Endometrium (tissue), 2 donors: ENCODE data around the gene FGF11.

Experiments used
- FAIRE-seq: peaks from 2 replicates; lab custom pipeline; 2012; peaks lifted over from hg19 to GRCh38; lab: Jason Lieb, UNC
- donor health status: control.
- donor health status: control.

FGF11 gene

DNA sequence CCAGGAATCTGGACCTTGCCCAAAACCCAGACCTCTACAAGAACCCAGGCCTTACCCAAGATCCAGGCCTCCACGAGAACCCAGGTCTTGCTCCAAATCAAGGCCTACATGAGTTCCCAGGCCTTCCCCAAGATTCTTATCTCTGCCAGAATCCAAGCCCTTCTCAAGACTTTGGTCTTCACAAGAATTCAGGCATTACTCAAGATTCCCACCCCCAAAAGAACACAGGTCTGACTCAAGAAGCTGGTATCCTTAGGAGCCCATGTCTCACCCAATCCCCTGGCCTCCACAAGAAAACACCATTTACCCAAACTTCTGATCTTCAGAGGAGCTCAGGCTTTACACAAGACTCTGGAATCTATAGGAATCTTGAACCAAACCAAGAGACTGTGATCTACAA lies 8.1 kb upstream of the FGF11 start:
- no peak for FAIRE-seq

DNA sequence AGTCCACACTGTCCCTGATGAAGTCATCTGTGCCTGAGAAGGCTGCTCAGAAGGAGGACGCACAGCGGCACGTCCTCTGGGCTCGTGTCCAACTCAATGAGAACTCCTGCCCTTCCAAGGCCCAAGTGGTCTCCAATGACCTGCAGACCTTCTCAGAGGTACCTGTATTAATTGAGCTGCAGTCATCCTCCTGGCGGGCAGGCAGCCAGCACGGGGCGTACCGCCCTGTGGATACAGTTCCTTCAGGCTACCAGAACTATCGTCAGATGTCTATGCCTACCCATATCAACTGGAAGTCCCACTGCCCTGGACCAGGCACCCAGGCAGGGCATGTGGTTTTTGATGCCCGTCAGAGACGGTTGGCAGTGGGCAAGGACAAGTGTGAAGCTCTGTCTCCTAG lies 7.0 kb upstream of the FGF11 start:
- FAIRE-seq: no peak

DNA sequence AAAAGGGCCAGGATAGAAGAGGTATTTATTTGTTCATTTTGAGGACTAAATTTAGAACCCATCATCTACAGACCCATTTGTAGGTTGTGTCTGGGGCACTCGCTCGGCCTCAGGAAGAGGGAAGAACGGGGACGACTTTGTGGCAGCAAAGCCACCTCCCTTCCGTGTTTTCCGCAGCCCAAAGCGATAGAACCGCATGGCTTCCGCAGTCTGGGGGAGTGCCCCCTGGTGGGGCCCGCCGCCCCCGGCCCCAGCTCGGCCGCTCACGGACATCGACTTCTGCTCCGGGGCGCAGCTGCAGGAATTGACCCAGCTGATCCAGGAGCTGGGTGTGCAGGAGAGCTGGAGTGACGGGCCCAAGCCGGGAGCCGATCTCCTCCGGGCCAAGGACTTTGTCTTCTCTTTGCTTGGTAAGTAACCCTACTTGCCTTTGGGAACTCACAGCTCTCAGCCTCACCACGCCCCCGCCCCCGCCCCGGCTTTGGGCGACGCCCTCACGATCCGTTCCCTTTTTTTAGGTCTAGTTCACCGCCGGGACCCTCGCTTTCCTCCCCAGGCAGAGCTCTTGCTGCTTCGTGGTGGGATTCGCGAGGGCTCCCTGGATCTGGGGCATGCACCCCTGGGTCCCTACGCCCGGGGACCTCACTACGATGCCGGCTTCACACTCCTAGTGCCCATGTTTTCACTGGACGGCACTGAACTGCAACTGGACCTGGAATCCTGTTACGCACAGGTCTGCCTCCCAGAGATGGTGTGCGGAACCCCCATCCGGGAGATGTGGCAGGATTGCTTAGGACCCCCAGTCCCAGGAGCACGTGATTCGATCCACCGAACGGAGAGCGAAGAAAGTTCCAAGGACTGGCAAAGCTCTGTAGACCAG lies 3.4 kb upstream of the FGF11 start:
- FAIRE-seq: no peak

DNA sequence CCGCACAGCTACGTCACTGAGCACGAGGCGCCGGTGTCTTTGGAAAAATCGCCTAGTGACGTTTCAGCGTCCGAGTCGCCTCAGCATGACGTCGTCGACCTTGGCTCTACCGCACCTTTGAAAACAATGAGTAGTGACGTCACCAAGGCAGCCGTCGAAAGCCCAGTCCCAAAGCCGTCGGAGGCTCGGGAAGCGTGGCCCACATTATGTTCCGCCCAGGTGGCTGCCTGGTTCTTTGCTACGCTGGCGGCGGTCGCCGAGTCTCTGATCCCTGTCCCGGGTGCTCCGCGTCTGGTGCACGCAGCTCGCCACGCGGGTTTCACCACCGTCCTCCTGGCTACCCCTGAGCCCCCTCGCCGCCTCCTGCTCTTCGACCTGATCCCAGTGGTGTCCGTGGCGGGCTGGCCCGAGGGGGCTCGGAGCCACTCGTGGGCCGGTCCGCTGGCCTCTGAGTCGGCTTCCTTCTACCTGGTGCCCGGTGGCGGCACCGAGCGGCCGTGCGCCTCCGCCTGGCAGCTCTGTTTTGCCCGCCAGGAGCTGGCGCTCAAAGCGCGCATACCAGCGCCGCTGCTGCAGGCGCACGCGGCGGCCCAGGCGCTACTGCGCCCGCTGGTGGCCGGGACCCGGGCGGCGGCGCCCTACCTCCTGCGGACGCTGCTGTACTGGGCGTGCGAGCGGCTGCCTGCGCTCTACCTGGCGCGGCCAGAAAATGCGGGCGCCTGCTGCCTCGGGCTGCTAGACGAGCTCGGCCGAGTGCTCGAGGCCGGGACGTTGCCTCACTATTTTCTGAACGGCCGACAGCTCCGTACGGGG lies 2.5 kb upstream of the FGF11 start:
- no peak for FAIRE-seq

DNA sequence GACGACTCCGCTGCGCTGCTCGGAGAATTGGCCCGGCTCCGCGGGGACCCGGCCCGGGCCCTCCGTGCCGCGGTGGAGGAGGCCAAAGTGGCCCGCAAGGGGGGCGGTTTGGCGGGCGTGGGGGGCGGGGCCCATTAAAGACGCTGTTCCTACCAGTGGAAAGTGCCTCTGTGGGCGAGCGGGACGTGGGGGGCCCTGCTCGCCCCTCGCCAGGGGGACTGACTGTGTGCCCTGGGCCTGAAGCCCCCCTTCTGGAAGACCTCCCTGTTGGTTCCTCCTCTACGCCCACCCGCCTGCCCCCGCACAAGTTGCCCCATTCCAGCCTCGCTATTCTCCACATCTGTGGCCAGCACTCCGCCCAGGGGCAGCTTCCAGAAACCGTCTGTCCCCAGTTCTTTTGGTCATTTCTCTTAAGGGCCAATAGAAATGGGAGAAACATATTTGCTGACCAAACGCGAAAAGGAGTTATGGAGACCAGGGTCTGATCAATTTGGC lies 1.9 kb upstream of the FGF11 start:
- FAIRE-seq: no peak

DNA sequence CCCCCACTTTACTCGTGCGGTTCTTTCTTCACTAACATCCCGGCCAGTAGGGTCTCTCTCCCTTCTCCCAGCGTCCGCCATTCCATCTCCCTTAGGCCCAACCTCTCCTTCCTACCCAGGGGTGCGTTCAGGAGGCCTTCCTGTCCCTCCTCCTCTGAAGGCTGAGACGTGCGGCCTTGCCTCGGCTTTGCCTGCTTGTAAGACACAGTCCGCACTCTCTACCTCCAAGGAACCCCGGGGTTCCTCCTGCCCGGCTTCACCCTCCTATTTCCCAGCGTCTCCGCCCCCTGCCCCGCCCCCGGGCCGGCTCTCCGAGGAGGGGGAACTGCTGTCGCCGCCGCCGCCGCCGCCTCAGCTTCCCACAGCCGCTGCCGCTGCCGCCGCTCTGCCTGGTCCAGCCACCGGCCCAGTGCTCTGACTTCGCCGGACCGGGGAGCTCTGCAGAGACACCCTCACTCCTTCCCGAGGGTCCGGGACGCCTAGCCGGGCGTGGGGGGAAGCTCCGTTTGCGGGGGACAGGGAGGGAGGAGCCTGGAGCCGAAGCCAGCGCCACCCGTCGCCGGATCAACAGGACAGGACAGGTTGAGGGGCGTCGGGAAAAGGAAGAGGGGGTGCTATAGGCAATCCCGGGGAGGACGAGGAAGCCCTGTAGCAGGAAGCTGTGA lies 1.2 kb upstream of the FGF11 start:
- FAIRE-seq: no peak

DNA sequence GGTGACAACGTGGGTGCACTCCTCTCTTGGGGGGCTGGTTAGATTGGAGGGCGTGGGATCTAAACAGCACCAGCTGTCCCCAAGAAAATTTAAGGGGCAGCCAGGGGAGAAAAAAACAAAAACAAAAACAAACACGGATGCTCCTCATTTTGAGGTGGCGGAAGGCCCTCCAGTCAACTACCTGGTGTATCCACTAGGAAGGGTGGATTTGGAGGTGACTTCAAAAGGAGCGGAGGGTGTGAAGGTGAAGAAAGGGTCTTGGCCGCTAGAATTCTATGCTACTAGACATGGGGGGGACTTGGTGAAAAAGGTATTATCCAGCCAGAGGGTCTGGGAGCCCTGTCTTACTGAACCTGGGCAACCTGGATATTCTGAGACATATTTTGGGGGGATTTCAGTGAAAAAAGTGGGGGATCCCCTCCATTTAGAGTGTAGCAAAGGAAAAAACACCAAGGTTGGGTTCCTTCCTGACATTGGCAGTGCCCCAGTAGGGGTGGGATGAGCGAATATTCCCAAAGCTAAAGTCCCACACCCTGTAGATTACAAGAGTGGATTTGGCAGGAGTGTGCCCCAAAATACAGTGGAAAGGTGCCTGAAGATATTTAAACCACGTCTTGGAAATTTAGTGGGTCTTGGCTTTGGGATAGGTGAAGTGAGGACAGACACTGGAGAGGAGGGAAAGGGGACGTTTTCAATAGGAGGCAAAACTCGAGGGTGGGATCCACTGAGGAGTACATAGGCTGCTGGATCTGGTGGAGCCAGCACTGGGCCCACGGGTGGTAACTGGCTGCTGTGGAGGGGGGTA lies 454 bp upstream of the FGF11 start:
- no peak for FAIRE-seq

DNA sequence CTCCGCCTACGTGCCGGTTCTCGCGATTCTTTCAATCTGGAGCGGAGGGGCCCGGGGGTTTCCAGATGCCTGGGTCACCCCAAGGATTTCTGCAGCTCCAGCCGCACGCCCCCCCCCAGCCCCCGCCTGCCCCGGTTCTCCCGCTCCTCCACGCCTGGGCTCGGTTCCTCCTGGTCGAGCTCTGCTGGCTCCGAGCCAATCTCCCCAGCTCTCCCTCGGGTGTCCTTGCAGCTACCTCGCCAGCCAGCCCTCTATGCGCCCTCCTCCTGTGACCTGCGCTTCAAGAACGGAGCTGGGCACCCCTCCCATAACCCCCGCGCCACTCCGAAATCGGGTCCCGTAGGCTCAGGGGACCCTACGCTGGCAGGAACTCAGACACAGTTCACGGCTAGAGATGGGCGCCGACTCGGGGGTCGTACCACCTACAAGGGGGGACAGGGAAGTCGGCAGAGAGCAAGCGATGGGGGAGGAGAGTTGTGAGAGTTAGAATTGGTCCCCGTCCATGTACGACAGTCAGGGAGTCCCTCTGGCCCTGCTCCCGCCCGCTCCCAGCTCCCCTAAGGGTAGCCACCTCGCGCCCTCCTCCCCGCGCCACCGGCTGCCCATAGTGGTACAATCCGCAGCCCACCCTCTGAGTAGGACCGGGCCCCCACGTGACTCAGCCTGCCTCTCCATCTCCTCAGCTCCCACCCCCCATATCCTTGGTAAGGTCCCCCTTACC lies 961 bp downstream of the FGF11 start:
- FAIRE-seq: no peak

DNA sequence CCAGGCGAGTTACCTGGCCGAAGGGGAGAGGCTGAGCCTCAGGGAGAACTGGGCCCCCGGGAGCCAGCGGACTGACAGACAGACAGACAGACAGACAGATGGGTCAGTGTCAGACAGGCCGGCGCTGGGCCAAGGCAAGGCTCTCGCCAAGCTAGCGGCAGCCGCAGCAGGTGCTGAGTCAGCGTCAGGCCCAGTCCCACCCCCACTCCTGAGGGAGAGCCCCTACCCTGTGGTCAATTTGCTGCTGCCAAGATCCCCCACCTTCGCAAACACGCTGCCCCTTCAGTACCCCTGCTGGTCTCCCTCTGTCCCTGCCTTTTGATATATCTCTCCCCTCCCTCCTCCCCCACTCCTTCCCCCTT lies 1.5 kb downstream of the FGF11 start:
- FAIRE-seq: no peak

DNA sequence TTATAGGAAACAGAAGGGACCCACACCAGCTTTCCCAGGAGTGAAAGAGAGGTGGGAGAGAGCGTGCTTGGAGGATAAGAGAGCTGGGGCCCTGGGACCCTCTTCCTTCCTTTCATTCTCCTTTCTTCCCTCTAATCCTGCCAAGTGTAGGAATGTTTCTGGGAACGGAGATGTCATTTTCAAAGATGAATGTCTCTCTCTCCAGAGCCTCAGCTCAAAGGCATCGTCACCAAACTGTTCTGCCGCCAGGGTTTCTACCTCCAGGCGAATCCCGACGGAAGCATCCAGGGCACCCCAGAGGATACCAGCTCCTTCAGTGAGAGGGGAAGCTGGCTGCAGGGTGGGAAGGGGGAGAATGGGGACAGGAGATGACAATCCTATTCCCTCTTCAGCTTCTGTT lies 2.0 kb downstream of the FGF11 start:
- FAIRE-seq: no peak

DNA sequence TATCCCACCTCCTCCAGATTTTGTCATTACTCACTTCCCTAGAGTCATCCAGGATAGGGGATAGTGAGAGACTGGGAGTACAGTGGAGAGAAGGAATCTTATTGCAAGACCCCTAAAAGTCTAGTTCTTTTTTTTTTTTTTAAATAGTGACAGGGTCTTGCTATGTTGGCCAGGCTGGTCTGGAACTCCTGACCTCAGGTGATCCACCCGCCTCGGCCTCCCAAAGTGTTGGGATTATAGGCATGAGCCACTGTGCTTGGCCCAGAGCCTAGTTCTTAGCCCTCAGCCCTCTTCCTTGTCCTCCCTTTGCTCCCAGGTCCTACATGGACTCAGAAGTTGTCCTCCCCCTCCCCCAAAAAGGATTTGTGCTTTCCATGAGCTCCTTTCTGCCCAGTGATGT lies 2.8 kb downstream of the FGF11 start:
- no peak for FAIRE-seq

DNA sequence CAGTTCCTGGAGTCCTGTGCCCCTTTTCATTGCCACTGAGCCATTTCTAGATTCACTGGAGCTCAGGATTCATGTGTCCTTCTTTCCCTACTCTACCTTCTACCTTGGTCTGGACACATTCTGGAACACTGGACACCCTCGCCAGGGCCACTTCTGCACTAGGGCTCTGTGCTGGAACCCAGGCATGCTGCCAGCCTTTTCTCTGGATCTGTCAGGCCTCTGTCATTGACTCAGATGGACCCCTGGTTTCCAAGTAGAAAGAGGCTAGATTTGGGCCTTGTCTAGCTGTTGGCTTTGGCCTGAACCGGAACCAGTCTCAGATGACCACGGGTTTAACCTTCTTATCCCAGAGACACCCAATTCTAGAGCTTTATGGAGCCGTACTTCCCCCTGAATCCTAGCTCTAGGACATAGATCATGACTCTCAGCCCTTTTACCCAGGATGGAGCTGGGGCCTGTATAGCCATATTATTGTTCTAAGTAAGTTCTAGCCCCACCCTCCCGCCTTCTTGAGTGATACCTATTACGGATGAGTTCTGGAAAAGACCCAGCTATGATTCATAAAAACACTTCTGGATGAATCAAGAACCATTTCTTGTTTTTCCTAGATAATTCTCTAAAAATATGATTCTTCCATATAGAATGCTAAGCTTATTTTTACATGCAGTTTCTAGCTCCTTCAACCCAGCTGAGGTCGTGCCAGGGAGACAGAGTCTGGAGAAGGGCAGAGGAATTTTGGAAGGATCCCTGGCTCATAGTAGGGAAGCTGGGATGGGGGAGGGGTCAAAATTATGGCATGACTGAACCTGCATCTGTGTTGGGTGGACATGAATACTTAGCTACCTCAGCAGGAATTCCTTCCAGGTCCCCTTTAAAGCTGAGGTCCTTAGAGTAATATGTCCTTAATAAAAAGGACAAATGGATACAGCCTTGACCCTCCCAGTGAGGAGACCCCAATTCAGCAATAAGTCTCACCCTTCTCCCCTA lies 4.5 kb downstream of the FGF11 start:
- no peak for FAIRE-seq

DNA sequence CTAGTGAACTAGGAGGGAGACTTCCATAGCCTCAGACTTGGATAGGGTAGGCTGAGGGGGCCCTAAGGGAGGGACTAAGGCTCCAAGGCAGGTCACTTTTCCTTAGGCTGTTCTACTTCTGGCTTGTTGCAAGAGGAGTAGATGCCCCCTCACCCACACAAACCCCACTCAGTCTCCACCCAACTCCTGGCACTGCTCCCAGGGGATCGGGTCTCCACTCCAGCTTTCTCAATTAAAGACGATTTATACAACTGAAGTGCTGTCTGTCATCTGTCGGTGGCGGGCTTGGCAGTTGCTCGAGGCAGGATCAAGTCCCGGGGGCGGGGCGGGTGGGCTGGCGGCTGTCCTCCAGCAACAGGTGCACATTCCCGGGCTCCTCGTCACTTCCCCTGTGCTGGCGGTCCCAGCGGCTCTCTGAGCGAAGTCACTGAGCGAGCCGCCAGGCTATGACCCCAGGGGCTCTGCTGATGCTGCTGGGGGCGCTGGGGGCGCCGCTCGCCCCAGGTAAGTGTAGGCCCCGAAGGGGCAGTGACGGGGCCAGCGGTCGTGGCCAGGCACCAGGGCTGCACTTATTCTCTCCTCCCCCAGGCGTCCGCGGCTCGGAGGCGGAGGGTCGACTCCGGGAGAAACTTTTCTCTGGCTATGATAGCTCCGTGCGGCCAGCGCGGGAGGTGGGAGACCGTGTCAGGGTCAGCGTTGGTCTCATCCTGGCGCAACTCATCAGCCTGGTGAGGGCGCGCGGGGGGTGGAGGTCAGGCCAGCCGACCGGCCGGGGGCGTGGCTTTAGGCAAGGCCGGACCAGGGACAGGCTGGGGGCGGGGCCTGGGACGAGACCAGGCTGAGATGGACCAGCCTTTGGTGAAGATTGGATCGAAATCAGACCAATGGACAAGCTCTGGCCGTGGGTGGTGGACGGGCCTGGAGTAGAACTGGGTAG lies 5.6 kb downstream of the FGF11 start, which contains the start of gene CHRNB1:
TSS of gene CHRNB1 (plus strand) at position 380 of the 937 bp plus-strand sequence. CDS start at position 447, 67 bp downstream.
- no peak for FAIRE-seq

DNA sequence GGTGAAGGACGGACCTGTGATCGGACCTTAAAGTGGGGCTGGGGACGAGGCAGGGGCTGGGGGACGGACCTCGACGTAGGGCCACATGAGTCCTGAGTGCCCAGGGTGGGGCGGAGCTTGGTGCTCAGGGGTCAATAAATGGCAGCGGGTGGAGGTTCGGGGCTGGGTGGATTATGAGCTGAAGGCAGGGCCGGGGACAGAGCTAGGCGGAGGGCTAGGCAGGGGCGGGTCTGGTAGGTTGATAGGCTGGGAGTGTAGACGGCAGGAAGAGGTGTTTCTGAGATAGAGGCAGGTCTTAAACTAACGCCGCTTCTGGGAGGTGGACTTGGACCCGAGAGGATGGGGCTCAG lies 6.3 kb downstream of the FGF11 start:
- FAIRE-seq: no peak

DNA sequence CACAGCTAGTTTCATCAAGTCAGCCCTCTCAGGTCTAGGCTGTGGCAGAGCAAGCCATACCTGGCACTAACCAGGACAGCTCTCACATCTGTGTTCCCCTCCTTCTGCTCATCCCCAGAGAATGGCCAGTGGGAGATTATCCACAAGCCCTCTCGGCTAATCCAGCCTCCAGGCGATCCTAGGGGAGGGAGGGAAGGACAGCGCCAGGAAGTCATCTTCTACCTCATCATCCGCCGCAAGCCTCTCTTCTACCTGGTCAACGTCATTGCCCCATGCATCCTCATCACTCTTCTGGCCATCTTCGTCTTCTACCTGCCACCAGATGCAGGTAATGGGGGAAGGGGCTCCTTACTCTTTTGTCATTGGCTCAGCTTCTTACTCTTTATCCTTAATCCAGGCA lies 9.1 kb downstream of the FGF11 start:
- no peak for FAIRE-seq

DNA sequence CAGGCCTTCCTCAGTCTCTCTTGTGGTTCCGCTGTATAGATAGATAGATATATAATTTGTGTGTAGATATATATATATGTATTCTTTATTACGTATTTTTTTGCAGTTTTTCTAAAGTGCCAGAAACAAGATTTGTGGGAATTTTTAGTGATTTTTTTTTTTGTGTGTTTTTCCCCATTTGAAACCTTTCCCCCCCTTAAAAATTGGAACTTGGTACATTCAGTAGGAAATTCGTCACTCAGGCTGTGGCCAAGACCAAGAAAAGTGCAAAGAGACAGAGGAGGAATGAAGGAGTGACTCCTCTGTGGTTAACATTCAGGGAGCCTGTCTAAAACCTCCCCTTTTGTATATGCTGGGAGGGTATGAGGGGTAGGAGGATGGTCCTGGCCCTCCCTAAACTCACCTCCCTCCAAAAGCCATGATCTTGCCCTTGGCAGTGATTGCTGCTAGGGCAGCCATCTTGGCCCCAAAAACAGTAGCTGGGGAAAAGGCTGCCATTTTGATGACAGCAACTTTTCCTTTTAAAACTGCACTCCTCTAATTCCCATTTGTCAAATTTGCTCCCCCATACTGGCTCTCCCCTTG lies 20.7 kb downstream of the FGF11 start:
- FAIRE-seq: no peak

DNA sequence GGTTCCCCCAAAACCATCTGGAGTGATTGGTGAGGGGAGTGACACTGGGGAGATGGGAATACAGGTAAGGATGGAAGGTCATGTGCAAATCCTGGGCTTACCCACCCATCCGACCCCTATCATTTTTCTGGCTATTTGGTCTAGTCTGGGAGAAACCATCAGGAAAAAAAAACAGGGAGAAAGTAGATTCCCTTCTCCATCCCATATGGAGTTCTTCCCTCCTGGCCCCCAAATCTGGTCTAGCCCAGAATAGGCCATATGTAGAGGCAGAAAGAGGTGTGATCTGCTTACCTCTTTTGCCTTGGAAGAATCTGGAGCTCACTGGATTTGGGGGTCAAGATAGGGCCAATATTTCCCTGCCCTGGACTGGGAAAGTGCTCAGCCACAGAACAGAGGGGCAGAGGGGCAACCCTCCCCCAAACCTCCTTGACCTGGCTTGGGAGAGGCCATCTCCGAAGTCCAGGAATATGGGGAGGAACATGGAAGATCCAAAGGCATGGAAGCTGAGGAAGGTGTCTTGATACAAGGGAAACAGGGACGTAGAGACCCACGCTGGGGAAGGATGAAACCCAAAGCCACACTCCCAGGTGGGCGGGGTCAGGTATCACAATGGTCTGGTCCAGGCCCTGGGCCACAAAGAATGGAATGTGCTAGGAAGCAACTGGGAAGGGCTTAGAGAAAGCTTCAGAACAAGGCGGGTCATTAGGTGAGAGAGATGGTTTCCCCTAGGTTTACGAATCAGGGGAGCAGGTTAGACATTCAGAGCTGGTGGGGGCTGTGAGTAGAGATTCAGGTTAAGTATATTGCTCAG lies 21.7 kb downstream of the FGF11 start:
- FAIRE-seq: no peak
